Loucy (cell line): ENCODE data around the gene LRRC28.

Source experiments
- H2AFZ ChIP-seq: fragments of 200-600 bp; sonication (generic); 2 replicates; pipeline ENCODE4 v1.6.0; 2016; ENCODE audit warnings: antibody characterized with exemption, mild to moderate bottlenecking, low read length, moderate library complexity
- H3F3A ChIP-seq: fragments of 200-600 bp; 2 replicates; pipeline ENCODE4 v1.6.0; 2016; ENCODE audit warnings: antibody characterized with exemption, low read depth, mild to moderate bottlenecking
- H3K27me3 ChIP-seq: fragments of 200-600 bp; sonication (generic); 2 replicates; pipeline ENCODE4 v1.6.1; 2014; ENCODE audit warnings: low read length, mild to moderate bottlenecking; ENCODE audit not compliant: insufficient read depth, poor library complexity, severe bottlenecking
- H3K36me3 ChIP-seq: fragments of 200-600 bp; sonication (generic); 2 replicates; pipeline ENCODE4 v1.6.1; 2016; ENCODE audit warnings: low read length; ENCODE audit not compliant: insufficient read depth
- H3K4me1 ChIP-seq: fragments of 200-600 bp; sonication (generic); 2 replicates; pipeline ENCODE4 v1.5.1; 2014; ENCODE audit warnings: low read length, mild to moderate bottlenecking; ENCODE audit not compliant: insufficient read depth, poor library complexity, severe bottlenecking
- H3K4me2 ChIP-seq: fragments of 200-600 bp; sonication (generic); 2 replicates; pipeline ENCODE4 v1.6.0; 2014; ENCODE audit warnings: antibody characterized with exemption, low read length, low read depth, mild to moderate bottlenecking; ENCODE audit not compliant: poor library complexity, severe bottlenecking
- H3K4me3 ChIP-seq: fragments of 200-600 bp; sonication (generic); 2 replicates; pipeline ENCODE4 v1.5.1; 2014; ENCODE audit warnings: low read length, mild to moderate bottlenecking, mixed read lengths; ENCODE audit not compliant: poor library complexity, severe bottlenecking
- H3K79me2 ChIP-seq: fragments of 200-600 bp; sonication (generic); 2 replicates; pipeline ENCODE4 v1.6.1; 2014; ENCODE audit warnings: low read length; ENCODE audit not compliant: insufficient read depth
- H3K9ac ChIP-seq: fragments of 200-600 bp; sonication (generic); 2 replicates; pipeline ENCODE4 v1.6.0; 2014; ENCODE audit warnings: mild to moderate bottlenecking, low read depth, low read length, moderate library complexity; ENCODE audit not compliant: poor library complexity, severe bottlenecking
- H3K9me2 ChIP-seq: fragments of 200-600 bp; sonication (generic); replicated peaks from 2 replicates; pipeline ENCODE4 v1.6.1; 2016; ENCODE audit warnings: low read depth, low read length, mixed read lengths
- H3K9me3 ChIP-seq: fragments of 200-600 bp; sonication (generic); 2 replicates; pipeline ENCODE4 v1.6.1; 2014; ENCODE audit warnings: mild to moderate bottlenecking, antibody characterized with exemption, low read length, low read depth; ENCODE audit not compliant: insufficient read depth
- H4K20me1 ChIP-seq: fragments of 200-600 bp; sonication (generic); 2 replicates; pipeline ENCODE4 v1.6.0; 2014; ENCODE audit warnings: antibody characterized with exemption, low read length, mild to moderate bottlenecking; ENCODE audit not compliant: insufficient read depth, poor library complexity, severe bottlenecking
- EZH2phosphoT487 ChIP-seq: fragments of 200-600 bp; IDR thresholded peaks from 2 replicates; pipeline ENCODE4 v1.6.1; 2018; ENCODE audit warnings: antibody characterized with exemption, mild to moderate bottlenecking, moderate library complexity, borderline replicate concordance
- TF ChIP-seq, protein P1 (sequence below): fragments of 200-600 bp; sonication (generic); conservative IDR thresholded peaks from 2 replicates; pipeline ENCODE4 v1.5.1; 2014; ENCODE audit warnings: mild to moderate bottlenecking, antibody characterized with exemption, low read length

LRRC28 gene

DNA sequence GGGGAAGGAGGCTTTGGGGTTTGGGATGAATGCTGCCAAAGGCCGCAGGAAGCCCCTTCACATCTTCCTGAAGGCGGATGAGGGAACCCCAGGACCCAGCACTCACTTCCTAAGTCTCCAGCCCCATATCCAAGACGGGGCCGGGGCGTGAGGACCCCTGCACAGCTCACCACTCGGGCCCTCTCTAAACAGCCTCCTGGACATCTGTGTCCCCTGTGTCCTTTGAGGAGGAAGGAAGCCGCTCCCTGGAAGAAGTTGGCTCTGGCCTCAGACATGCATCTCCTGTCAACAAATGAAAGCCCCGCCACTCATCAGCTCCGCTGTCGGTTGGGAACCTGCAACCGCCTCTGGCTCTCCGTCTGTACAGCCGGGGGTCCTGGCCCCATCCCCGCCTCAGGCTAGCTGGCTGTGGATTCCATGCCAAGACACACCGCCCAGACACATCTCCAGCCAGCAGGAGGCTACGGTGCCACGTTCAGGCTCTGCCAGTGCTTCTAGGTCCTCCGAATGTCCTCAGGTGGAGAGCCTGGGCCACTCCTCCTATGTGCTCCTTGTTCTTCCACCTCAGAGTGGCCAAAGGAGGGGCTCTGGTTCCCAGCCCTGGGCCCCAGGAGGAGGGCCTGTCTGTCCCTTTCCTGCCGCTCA lies 174.5 kb downstream of the LRRC28 start:
- Histone ChIP-seq H3K4me2 (peak overlapping the region; percentile 25), H3K27me3 (no peaks in the 10 kb centered on the region), H4K20me1 (no peaks in the 10 kb centered on the region), H3K9me2 (no peaks in the 10 kb centered on the region), H2AFZ (no peak overlapping the region), H3K9ac (peak overlapping the region; percentile 38), H3K79me2 (no peaks in the 10 kb centered on the region), H3K4me1 (peaks cover 11% of the 10 kb centered on the region), H3K36me3 (no peaks in the 10 kb centered on the region), H3K9me3 (no peaks in the 10 kb centered on the region), H3F3A (no peaks in the 10 kb centered on the region), H3K4me3 (no peak overlapping the region)
- TF ChIP-seq EZH2phosphoT487 = no peak
- TF ChIP-seq, protein P1, sequence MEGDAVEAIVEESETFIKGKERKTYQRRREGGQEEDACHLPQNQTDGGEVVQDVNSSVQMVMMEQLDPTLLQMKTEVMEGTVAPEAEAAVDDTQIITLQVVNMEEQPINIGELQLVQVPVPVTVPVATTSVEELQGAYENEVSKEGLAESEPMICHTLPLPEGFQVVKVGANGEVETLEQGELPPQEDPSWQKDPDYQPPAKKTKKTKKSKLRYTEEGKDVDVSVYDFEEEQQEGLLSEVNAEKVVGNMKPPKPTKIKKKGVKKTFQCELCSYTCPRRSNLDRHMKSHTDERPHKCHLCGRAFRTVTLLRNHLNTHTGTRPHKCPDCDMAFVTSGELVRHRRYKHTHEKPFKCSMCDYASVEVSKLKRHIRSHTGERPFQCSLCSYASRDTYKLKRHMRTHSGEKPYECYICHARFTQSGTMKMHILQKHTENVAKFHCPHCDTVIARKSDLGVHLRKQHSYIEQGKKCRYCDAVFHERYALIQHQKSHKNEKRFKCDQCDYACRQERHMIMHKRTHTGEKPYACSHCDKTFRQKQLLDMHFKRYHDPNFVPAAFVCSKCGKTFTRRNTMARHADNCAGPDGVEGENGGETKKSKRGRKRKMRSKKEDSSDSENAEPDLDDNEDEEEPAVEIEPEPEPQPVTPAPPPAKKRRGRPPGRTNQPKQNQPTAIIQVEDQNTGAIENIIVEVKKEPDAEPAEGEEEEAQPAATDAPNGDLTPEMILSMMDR = peak; percentile 22; the same call in 1 of the 2 replicates

DNA sequence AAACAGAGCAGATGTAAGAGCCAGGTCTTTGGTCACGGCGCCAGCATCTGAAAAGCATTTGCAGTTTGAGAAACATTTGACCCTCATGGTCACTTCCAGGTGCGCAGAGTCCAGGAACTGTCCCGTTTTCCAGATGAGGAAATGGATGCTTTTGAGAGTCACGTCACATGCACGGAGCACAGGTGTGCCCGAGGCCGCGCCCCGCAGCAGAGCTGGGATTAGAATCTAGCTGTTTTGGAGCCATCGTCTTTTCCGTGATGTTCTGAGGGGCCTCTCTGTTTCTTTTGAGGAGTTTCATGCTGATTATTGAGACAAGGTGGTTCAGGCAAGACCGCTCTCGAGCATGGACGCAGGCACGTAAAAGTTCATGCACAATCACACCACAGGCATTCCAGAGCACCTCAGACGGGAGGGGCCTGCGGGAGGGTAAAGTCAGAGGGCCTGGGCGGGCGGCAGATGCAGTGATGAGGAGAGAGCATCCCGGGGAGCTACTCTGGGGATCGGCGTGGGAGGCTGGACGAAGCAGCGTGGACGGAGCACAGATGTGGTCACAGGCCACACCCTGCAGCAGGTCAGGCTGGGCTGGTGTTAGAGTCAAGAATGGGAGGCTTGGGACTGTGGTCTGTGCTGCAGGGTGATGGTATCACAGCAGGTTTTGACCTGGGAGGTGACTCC lies 175.3 kb downstream of the LRRC28 start:
- H3F3A ChIP-seq = no peaks in the 10 kb centered on the region
- no peaks in the 10 kb centered on the region for H3K36me3 ChIP-seq
- H4K20me1 ChIP-seq = no peaks in the 10 kb centered on the region
- H3K4me2 ChIP-seq = no peak overlapping the region
- no peak overlapping the region for H2AFZ ChIP-seq
- no peaks in the 10 kb centered on the region for H3K27me3 ChIP-seq
- no peaks in the 10 kb centered on the region for H3K9me3 ChIP-seq
- H3K9me2 ChIP-seq = no peaks in the 10 kb centered on the region
- no peak overlapping the region for H3K4me3 ChIP-seq
- TF ChIP-seq, protein P1 = no peak
- TF ChIP-seq EZH2phosphoT487 = no peak
- H3K9ac ChIP-seq = no peak overlapping the region
- no peaks in the 10 kb centered on the region for H3K79me2 ChIP-seq
- H3K4me1 ChIP-seq = peaks cover 11% of the 10 kb centered on the region

DNA sequence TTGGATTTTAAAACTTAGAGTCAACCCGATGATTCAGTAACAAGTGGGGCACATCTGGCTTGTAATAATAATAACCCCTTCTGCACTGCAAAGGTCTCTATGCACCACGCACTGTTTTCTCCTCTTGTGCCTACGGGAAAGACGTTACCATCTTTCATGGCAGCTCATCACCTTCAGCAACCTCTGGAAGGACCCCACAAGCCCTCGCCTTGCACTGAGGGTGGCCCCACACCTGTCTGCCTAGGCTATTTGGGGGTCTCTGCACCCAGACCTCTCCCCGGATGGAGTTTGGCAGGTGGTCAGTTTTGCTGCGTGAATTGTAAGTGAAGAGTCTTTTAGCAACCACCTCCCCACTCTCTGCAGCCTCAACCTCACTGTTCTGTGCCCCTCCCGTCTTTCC lies 175.9 kb downstream of the LRRC28 start:
- Histone ChIP-seq H3K27me3 (no peaks in the 10 kb centered on the region), H3K4me3 (no peak overlapping the region), H3K4me2 (no peak overlapping the region), H2AFZ (no peak overlapping the region), H3K4me1 (peaks cover 11% of the 10 kb centered on the region), H3K9me3 (no peaks in the 10 kb centered on the region), H3F3A (no peaks in the 10 kb centered on the region), H3K36me3 (no peaks in the 10 kb centered on the region), H4K20me1 (no peaks in the 10 kb centered on the region), H3K9me2 (no peaks in the 10 kb centered on the region), H3K9ac (no peak overlapping the region), H3K79me2 (no peaks in the 10 kb centered on the region)
- TF ChIP-seq, protein P1 = no peak
- no peak for TF ChIP-seq EZH2phosphoT487
